Stimulated activated CD4-positive, alpha-beta T cell treated with anti-CD3 and anti-CD28 coated beads, Interleukin-4, amount 100 ng/mL, for 24 hours (primary cell): ENCODE data around the gene RPL9.
"Not testable (repeated sequence)": the region's sequence is repeated elsewhere in the genome, so short reads cannot be mapped to it uniquely, and the experiment has no call there.

Source experiments
- DNase-seq: peaks from one replicate; pipeline ENCODE4 v3.0.0-alpha.2; 2020

The RPL9 gene

GRCh38 chr4:39422247-39422646, 36.5 kb downstream of the RPL9 start:
- no peak for DNase-seq

GRCh38 chr4:39415678-39416283, 42.9 kb downstream of the RPL9 start:
- no peak for DNase-seq

GRCh38 chr4:39411561-39411960, 47.2 kb downstream of the RPL9 start:
- DNase-seq, result not testable (repeated sequence)

GRCh38 chr4:39410415-39410814, 48.3 kb downstream of the RPL9 start:
- no peak for DNase-seq

- DNase-seq, result no peak
Measured at GRCh38 chr4:39407584-39407885, 51.2 kb downstream of the RPL9 start.

- no peak for DNase-seq
Measured at GRCh38 chr4:39406763-39407583, 51.7 kb downstream of the RPL9 start, which contains the start of gene KLB. Gene KLB (plus strand): TSS chr4:39406930. CDS start chr4:39406950, 20 bp downstream.
